GM12872 (cell line): ENCODE data around the gene CENPP.

ENCODE experiments used
- CTCF ChIP-seq: IDR thresholded peaks from 3 replicates; pipeline ENCODE4 v1.5.1; 2011; ENCODE audit warnings: low read depth, mild to moderate bottlenecking, low read length, moderate library complexity; ENCODE audit not compliant: insufficient read depth

CENPP gene

GRCh38 chr9:92636627-92637026 is 310.9 kb downstream of the CENPP start:
- TF ChIP-seq CTCF, result no peak

GRCh38 chr9:92637326-92637725 is 311.6 kb downstream of the CENPP start:
- TF ChIP-seq CTCF, result no peak

GRCh38 chr9:92637886-92638620 is 312.3 kb downstream of the CENPP start:
- no peak for TF ChIP-seq CTCF

- no peak for TF ChIP-seq CTCF
These were observed 312.9 kb downstream of the CENPP start for GRCh38 chr9:92638621-92639101.

GRCh38 chr9:92639124-92639523 is 313.4 kb downstream of the CENPP start:
- TF ChIP-seq CTCF, result no peak

GRCh38 chr9:92639791-92640271 is 314.1 kb downstream of the CENPP start:
- TF ChIP-seq CTCF, result no peak

GRCh38 chr9:92640398-92641091 is 314.8 kb downstream of the CENPP start:
- no peak for TF ChIP-seq CTCF
